Panc1 (cell line): ENCODE data around the gene USB1. TPM values are rescaled to one million over a fixed set of nuclear protein-coding genes. Genes with fewer than 3 reads are reported as not detected.

ENCODE experiments used
- ATAC-seq: fragments of 200-7000 bp; cut with Tn5 transposase; 2 replicates; pipeline ENCODE4 v1.9.1; 2020; ENCODE audit warnings: mild to moderate bottlenecking, moderate library complexity
- BruUV-seq: library from RNA; stranded (reverse); fragments of 400-500 nt; replicated peaks from 2 replicates; lab custom pipeline; 2021; lab: Mats Ljungman, UMichigan
- CTCF ChIA-PET: fragments of 300-600 bp; sonication (Branson Sonifier 250); formaldehyde crosslinking; loops from one replicate; lab custom pipeline; 2022; ENCODE audit warnings: antibody characterized with exemption; lab: Charles Lee
- POLR2A ChIA-PET: fragments of 300-600 bp; sonication (Branson Sonifier 250); formaldehyde crosslinking; loops from one replicate; lab custom pipeline; 2022; ENCODE audit warnings: antibody characterized with exemption; lab: Charles Lee
- DNase-seq: peaks from one replicate; pipeline ENCODE4 v3.0.0-alpha.2; 2010; ENCODE audit warnings: low read depth, low spot score
- H3K27ac ChIP-seq: 2 replicates; pipeline ENCODE4 v1.5.1; 2011; ENCODE audit warnings: mild to moderate bottlenecking, low read length, inconsistent platforms
- H3K27me3 ChIP-seq: fragments of 200-500 bp; sonication (Bioruptor generic); 2 replicates; pipeline ENCODE4 v1.6.0; 2014; ENCODE audit warnings: low read length, inconsistent platforms; ENCODE audit not compliant: control insufficient read depth, insufficient read depth
- H3K36me3 ChIP-seq: fragments of 200-500 bp; sonication (Bioruptor generic); 2 replicates; pipeline ENCODE4 v1.5.1; 2014; ENCODE audit warnings: inconsistent platforms, mild to moderate bottlenecking, low read length, moderate library complexity; ENCODE audit not compliant: control insufficient read depth, insufficient read depth
- H3K4me1 ChIP-seq: 2 replicates; pipeline ENCODE4 v1.5.1; 2011; ENCODE audit warnings: inconsistent platforms, mild to moderate bottlenecking, low read length, moderate library complexity; ENCODE audit not compliant: control insufficient read depth, insufficient read depth
- H3K4me3 ChIP-seq, 2 experiments: 2 replicates each; pipeline ENCODE4 v1.5.1; 2011 to 2012; ENCODE audit warnings: low read depth in 2 of 2, low read length in 2 of 2, mild to moderate bottlenecking in 2 of 2, inconsistent platforms in 1 of 2, moderate library complexity in 1 of 2
- H3K9me3 ChIP-seq: fragments of 200-500 bp; sonication (Bioruptor generic); 2 replicates; pipeline ENCODE4 v1.5.1; 2014; ENCODE audit warnings: low read depth, mild to moderate bottlenecking, inconsistent platforms, low read length, moderate library complexity; ENCODE audit not compliant: control insufficient read depth, insufficient read depth
- CTCF ChIP-seq: fragments of 450-650 bp; IDR thresholded peaks from 2 replicates; pipeline ENCODE4 v1.5.1; 2017; ENCODE audit warnings: mild to moderate bottlenecking
- POLR2AphosphoS5 ChIP-seq: IDR thresholded peaks from 2 replicates; pipeline ENCODE4 v1.6.1; 2012; ENCODE audit warnings: mild to moderate bottlenecking, low read depth, low read length, moderate library complexity
- REST ChIP-seq, 2 experiments: IDR thresholded peaks; 2 replicates each; pipeline ENCODE4 v1.6.1; 2011 to 2012; ENCODE audit warnings: low read depth in 2 of 2, control low read depth in 1 of 2, low read length in 1 of 2, mild to moderate bottlenecking in 1 of 2, moderate library complexity in 1 of 2; ENCODE audit not compliant: insufficient read depth in 1 of 2
- SIN3A ChIP-seq: IDR thresholded peaks from 2 replicates; pipeline ENCODE4 v1.6.1; 2012; ENCODE audit warnings: low read depth, mild to moderate bottlenecking, low read length, moderate library complexity, borderline replicate concordance; ENCODE audit not compliant: insufficient read depth
- TCF7L2 ChIP-seq: IDR thresholded peaks from 2 replicates; pipeline ENCODE4 v1.6.1; 2011; ENCODE audit warnings: mild to moderate bottlenecking, low read depth, low read length, inconsistent platforms
- in situ Hi-C: cut with HindIII; loops from 2 replicates; pipeline ENCODE4 v1.10.0; 2016; ENCODE audit warnings: low sequenced_read_pairs, low pct_unique_long_range_greater_than_20kb
- intact Hi-C: fragments of 100-400 bp; cut with micrococcal nuclease; formaldehyde crosslinking; loops from one replicate; pipeline ENCODE4 v1.10.0; 2022; ENCODE audit not compliant: unreplicated experiment
- total RNA-seq: library from RNA; stranded (reverse); gene quantifications from one replicate; pipeline ENCODE4 v1.2.1, GENCODE V29; 2021; ENCODE audit not compliant: unreplicated experiment

USB1 gene
- total RNA-seq, 1 experiment from 2014 or later = 58.2 TPM

DNA sequence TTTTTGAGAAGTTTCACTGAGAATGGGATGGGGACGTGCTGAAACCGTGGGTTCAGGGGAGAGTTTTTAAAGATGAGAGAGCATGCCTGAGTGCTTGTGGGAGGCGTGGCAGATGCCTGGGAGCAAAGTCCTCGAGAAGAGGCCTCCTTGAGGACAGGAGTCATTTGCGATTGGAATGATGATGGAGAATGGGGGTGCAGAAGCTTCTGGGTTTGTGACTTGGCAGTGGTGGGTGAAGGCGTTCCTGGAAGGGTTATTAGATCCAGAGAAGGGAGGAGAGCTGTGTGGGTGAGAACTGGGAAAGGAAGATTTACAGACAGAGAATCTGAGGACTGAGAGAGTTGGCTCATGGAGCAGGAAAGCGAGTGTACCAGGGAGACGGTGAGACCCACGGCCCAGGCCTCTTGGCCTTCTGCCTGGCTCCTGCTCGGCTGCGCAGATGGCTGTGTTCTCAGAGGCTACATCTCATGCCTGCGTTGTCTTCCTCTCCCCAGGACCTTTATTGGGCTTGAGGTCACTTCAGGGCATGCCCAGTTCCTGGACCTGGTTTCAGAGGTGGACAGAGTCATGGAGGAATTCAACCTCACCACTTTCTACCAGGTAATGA, 15.7 kb downstream of the USB1 start:
- Histone ChIP-seq H3K9me3 (no peaks in the 10 kb centered on the region), H3K27me3 (no peaks in the 10 kb centered on the region), H3K27ac (no peak overlapping the region), H3K36me3 (no peaks in the 10 kb centered on the region), H3K4me3 (no peak overlapping the region), H3K4me1 (peaks cover under 1% of the 10 kb centered on the region; the same call in 1 of the 2 replicates)
- CTCF ChIA-PET = no interaction called here
- POLR2A ChIA-PET = no interaction called here
- no peak for TF ChIP-seq REST (IDR thresholded peaks at IDR 0.05; ENCODE audit: insufficient read depth in 1 of 2, low read depth in 2 of 2, low read length in 1 of 2)
- TF ChIP-seq TCF7L2 = no peak
- TF ChIP-seq POLR2AphosphoS5 = no peak
- no peak for TF ChIP-seq SIN3A
- TF ChIP-seq CTCF = no peak
- ATAC-seq = no peak
- intact Hi-C loops (no loop called here), in situ Hi-C loops (loop anchor here (25.0 kb wide), 1 partner anchor 95 kb away; no protein-coding TSS in a partner anchor)
- no TSS peak for BruUV-seq
- DNase-seq = no peak

DNA sequence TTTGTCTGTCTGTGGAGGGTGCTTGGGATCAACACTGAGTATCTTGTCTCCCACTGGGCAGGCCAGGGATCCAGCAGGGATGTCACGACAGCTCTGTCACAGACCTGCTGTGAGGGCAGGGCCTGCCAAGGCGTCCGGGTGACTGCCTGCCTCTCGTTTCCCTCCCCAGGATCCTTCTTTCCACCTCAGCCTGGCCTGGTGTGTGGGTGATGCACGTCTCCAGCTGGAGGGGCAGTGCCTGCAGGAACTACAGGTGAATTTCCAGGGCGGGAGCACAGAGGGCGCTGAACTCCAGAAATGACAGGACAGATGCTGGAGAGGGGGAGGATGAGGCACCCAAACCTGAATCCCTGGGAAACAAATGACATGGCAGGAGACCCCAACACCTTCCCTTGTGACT, 17.6 kb downstream of the USB1 start:
- Histone ChIP-seq H3K27ac (no peak overlapping the region), H3K9me3 (no peaks in the 10 kb centered on the region), H3K4me1 (peaks cover 10% of the 10 kb centered on the region; the same call in 1 of the 2 replicates), H3K36me3 (no peaks in the 10 kb centered on the region), H3K4me3 (no peak overlapping the region), H3K27me3 (no peaks in the 10 kb centered on the region)
- ChIA-PET POLR2A (no interaction called here), CTCF (interaction anchor here (0.5 kb wide), 1 partner anchor 74 kb away, joined by 5 read pairs; no protein-coding TSS in a partner anchor)
- no peak for ATAC-seq
- TF ChIP-seq CTCF (no peak; the same call in 1 of the 2 replicates), REST (IDR thresholded peaks at IDR 0.05; ENCODE audit: insufficient read depth in 1 of 2, low read depth in 2 of 2, low read length in 1 of 2) (no peak), POLR2AphosphoS5 (no peak), TCF7L2 (no peak), SIN3A (no peak)
- BruUV-seq = no TSS peak
- DNase-seq = no peak
- intact Hi-C loops (no loop called here), in situ Hi-C loops (loop anchor here (25.0 kb wide), 1 partner anchor 93 kb away; no protein-coding TSS in a partner anchor)
